ENCODE measurements around the gene MAPRE2.

The MAPRE2 gene

DNA sequence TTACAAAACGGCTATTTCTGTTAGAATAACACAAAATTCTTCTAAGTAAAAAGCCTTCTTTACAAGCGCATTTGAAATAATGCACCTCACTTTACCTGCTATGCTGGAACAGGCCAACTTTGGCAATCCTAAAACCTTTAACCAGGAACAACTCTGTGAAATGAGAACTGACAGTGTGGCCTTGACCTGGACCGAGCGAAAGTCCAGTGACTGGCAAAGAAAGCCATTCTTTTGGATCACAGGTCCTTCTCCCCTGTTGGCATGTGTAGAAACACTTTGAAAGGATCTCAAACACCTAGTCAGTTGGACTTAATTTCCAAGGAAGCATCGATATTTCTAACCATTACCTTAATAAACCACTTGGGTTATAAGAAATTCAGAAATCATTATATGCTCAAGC, 21.2 kb downstream of the MAPRE2 start:
- no peak for DNase-seq (ENCODE audit: low read depth in 2 of 2)

DNA sequence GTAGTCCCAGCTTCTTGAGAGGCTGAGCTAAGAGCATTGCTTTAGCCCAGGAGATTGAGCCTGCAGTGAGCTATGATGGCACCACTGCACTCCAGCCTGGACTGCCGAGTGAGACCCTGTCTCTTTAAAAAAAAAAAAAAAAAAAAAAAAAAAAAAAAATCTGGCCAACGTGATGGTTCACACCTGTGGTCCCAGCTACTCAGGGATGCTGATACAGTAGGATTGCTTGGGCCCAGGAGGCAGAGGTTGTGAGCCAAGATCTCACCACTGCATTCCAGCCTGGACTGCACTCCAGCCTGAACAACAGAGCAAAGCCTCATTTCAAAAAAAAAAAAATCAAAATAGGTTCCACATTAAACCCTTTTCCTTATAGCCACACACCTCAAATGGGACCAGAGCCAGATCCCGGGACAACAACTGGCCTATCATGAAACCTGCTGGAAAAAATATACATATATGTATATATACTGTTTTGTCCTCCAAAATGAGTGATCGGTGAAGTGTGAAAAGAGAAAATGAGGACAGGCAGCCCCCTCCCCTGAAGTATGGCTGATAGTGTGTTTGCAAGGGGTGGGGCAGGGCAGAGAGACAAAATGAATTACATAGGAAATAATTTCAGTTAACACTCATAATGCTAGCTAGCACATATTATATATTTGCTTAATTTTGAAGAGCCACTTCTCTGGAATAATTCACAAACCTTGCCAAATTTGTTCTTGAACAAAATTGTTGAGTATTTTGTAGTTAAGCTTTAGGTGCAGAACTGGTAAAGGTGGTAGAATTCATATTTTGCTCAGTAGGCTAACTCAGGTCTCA, 22.9 kb downstream of the MAPRE2 start:
- DNase-seq (ENCODE audit: low read depth in 2 of 2) = no peak

- DNase-seq (ENCODE audit: low read depth in 2 of 2) = no peak
Observed at GRCh38 chr18:35067454-35067853, 26.2 kb downstream of the MAPRE2 start.

GRCh38 chr18:35071819-35072247, 30.6 kb downstream of the MAPRE2 start:
- no peak for DNase-seq (ENCODE audit: low read depth in 2 of 2)

- DNase-seq (ENCODE audit: low read depth in 2 of 2) = no peak
Observed at GRCh38 chr18:35072616-35073015, 31.4 kb downstream of the MAPRE2 start.

DNA sequence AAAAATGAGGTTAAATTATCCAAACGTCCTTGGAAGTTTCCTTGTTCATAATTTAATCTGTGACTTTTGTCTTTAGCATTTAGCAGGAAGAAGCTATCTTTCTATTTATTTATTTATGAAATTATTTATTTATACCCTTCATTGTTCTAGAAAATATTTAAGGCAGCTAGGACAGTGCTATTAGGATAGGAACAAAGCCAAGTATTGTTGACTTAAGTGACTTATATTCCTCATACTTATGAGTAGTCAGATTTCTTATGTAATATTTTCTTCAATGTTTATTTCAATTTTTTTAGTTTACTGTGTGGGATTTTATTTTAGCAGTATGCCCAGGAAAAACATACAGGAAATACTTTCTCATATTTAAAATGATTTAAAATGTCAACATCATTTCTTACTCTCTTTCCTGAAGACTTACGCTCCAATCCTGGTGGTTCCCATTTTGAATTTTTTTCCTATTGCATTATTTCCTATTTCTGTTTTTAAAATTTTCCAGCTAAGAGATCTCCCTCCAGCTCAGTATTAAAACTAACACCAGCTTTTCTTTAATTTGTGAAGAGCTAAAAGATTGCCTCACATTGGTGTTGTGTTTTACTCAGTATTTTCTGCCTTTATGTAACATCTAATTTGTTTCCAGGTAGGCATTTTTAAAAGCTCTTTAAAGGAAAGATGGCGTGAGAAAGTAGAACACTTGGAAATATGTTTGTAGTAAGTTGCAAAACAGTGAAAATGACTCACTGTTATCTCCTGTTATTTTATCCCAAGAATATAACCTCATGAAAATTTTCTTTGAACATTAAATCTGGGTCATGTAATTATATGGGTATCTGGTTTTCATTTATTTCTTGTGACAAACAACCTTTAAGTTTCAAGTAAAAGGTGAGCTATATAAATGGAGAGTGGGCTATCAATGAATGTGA, 32.2 kb downstream of the MAPRE2 start:
- no peak for DNase-seq (ENCODE audit: low read depth in 2 of 2)

DNA sequence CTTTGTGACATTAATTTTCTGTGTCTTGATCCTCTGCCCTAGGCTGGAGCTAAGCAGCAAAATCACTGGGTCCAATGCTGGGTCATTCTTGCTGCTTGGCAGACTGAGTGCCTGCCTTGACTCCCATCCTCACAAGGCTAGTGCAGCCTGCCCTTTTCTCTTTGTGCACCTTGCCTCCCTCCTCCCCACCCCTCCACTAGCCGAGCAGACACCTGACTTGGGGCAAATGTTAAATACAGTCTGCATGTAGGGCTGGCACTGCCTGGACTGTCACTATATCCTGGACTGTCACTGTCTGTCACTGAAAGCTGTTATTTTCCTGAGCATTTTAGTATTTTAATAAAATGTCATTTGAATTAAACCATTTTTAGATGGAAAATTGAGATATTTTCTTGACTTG, 33.4 kb downstream of the MAPRE2 start:
- DNase-seq (ENCODE audit: low read depth in 2 of 2) = no peak

DNA sequence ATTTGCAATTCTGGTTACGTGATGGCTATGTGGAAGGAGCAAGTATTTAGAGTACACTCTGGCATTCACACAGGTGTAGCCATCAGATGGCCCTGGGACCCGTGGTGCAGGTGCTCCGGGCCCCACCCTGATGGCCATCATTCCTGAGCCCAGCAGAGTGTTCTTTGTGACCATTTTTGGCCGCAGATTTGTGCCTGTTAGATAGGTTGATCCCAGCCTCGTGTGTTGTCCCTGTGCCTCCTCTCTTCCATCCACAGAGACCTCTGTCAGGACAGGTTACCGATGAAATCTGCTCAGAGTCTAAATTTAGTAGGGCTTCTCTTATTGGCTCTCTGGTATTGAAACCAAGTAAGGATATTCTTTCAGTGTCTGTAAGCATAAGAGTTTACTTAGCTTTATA, 33.9 kb downstream of the MAPRE2 start:
- DNase-seq (ENCODE audit: low read depth in 2 of 2) = no peak

DNA sequence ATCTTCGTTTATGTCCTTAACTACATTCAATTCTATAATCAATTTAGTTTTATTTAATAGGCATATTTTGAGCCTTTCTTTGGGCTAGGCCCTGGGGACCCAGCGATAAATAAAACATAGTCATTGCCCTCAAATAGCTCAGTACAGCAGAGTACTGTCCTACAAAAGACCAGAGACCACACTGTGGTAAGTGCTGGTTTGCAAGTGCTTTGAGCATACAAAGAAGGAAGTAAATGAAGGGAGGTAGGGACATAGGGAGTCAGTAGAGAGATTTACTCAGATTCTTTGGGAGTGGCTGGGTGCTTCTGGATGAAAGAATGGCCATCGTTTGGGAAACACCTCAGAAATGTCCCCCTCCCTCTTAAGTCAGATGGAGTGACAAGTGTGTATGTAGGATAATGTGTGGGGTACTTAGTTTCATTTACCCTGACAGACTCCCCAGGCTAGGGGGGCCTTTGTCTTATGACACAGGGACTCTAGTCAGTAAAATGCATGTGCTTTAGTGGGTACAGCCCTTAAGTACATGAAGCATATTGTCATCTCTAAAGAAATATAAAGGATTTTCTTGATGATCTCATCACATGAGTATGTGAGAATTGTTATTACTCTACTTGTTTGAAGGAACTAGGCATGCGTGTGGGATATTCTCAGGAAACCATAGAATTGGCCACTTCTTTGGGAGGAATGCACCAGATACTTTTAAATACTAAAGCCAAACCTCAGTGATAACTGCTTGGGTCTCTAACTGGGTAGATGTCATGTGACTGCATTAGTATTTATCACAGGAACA, 35.1 kb downstream of the MAPRE2 start:
- DNase-seq (ENCODE audit: low read depth in 2 of 2) = no peak

DNA sequence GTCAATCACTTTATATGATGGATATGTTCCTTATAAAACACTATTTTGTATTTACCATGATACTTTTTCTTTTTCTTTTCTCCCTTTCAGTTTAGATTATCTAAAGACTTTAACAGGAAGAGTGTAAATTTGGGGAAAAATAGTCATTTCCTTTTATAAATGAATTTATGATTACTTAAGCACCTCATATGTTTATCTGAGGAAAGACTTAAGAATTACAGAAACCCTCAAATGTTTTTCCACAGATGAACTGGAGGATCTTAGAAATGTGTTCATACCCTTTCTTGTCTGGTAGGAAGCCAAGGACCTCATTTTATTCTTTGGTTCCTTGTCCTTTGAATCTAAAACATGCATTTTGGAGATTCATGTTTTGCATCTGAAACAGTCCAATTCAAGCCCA, 36.7 kb downstream of the MAPRE2 start:
- DNase-seq (ENCODE audit: low read depth in 2 of 2) = no peak

- no peak for DNase-seq (ENCODE audit: low read depth in 2 of 2)
Observed at GRCh38 chr18:35080058-35080457, 38.8 kb downstream of the MAPRE2 start.

- DNase-seq (ENCODE audit: low read depth in 2 of 2) = no peak
Observed at GRCh38 chr18:35083174-35083712, 42.0 kb downstream of the MAPRE2 start.

GRCh38 chr18:35084494-35085449, 43.6 kb downstream of the MAPRE2 start:
- no peak for DNase-seq (ENCODE audit: low read depth in 2 of 2)

- no peak for DNase-seq (ENCODE audit: low read depth in 2 of 2)
Observed at GRCh38 chr18:35085450-35086380, 44.5 kb downstream of the MAPRE2 start.

GRCh38 chr18:35086704-35087103, 45.5 kb downstream of the MAPRE2 start:
- DNase-seq (ENCODE audit: low read depth in 2 of 2) = no peak

GRCh38 chr18:35087726-35088125, 46.5 kb downstream of the MAPRE2 start:
- DNase-seq (ENCODE audit: low read depth in 2 of 2) = no peak

- DNase-seq (ENCODE audit: low read depth in 2 of 2) = no peak
Observed at GRCh38 chr18:35088921-35089320, 47.7 kb downstream of the MAPRE2 start.

DNA sequence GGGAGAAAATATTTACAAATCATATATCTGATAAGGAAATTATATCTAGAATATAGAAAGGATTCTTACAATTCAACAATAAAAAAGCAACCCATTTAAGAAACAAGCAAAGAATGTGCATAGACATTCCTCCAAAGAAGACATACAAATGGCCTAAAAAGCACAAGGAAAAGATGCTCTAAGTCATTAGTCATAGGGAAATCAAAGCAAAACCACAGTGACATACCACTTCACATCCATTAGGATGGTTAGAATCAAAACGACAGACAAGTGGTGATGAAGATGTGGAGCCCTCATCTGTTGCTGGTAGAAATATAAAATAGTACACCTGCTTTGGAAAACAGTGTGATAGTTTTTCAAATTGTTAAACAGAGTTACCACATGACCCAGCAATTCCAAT, 48.2 kb downstream of the MAPRE2 start:
- no peak for DNase-seq (ENCODE audit: low read depth in 2 of 2)

DNA sequence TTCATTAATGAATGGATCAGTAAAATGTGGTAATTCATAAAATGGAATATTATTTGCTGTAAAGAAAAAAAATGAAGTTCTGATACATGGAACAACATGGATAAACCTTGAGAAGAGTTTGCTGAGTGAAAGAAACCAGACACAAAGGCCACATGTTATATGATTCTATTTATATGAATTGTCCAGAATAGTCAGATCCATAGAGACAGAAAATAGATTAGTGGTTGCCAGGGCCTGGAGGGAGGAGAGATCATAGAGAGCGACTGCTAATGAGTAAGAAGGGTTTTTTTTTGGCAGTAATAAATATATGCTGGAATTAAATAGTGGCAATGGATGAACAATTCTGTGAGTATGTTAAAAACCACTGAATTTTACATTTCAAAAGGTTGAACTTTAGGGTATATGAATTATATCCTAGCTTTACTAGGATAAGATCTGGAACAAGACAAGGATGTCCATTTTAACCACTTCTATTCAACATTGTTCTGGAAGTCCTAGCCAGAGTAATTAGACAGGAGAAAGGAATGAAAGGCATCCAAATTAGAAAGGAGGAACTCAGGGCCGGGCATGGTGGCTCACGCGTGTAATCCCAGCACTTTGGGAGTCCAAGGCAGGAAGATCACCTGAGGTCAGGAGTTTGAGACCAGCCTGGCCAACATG, 48.8 kb downstream of the MAPRE2 start:
- no peak for DNase-seq (ENCODE audit: low read depth in 2 of 2)

Data from stimulated activated CD8-positive, alpha-beta memory T cell treated with anti-CD3 and anti-CD28 coated beads, Interleukin-7, amount 100 ng/mL, for 4 hours (primary cell).